ENCODE results near the gene SPCS2. TPM values are rescaled to one million over a fixed set of nuclear protein-coding genes. Genes with fewer than 3 reads are reported as not detected.

Gene SPCS2
- total RNA-seq, 1 donor, result 43.5 TPM

DNA sequence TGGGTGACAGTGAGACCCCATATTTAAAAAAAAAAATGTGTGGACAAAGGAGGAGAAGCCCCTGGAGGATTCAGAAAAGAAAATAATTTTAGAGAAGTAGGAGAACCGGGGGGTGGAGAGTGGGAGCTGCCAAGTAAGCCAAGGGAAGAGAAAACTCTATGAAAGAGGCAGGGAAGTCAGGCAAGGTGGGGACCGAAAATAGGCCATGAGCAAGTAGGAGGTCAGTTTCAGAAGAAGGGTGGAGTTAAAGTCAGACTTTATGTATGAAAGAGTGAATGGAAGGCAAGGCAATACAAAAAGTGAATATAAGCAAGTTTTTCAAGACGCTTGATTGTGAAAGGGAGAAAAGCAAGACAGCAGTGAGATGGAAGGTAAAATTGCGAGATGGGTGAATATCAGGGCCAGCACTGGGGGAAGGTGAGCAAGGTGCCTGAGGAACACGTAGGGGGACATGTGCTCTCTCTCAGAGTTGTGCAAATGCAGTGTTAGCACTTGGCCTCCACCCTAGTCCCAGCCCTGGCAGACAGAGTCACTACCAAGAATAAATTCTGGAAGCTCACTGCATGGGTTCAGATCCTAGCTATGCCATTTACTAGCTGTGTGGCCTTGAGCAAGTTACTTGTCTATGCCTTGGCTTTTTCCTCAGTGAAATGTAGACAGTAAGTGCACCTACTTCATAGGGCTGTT is 6.8 kb upstream of the SPCS2 start:
- DNase-seq (ENCODE audit: low read depth), result no peak
- H3K4me3 ChIP-seq (ENCODE audit: low read depth, low read length), result no peak overlapping the region
- TF ChIP-seq, protein P1, sequence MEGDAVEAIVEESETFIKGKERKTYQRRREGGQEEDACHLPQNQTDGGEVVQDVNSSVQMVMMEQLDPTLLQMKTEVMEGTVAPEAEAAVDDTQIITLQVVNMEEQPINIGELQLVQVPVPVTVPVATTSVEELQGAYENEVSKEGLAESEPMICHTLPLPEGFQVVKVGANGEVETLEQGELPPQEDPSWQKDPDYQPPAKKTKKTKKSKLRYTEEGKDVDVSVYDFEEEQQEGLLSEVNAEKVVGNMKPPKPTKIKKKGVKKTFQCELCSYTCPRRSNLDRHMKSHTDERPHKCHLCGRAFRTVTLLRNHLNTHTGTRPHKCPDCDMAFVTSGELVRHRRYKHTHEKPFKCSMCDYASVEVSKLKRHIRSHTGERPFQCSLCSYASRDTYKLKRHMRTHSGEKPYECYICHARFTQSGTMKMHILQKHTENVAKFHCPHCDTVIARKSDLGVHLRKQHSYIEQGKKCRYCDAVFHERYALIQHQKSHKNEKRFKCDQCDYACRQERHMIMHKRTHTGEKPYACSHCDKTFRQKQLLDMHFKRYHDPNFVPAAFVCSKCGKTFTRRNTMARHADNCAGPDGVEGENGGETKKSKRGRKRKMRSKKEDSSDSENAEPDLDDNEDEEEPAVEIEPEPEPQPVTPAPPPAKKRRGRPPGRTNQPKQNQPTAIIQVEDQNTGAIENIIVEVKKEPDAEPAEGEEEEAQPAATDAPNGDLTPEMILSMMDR (IDR thresholded peaks at IDR 0.05; ENCODE audit: insufficient read depth, low read length), result no peak

DNA sequence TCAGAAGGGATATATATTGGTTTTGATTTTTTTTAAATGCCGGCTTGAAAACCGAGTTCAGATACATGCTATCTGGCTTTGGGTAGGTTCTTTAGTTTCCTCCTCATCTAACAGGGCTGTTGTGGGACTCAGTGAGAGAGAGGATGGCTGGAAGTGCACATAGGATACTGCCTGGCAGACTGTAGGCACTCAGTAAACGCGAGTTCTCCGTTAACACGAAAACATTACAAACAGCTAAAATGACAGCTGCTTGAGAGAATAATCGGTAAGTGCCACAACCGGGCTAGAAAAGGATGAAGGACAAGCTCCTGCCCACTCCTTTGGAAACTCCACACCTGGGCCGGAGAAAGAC is 544 bp upstream of the SPCS2 start:
- H3K4me3 ChIP-seq (ENCODE audit: low read depth, low read length), result peak overlapping the region; percentile 99
- DNase-seq (ENCODE audit: low read depth), result peak; percentile 34
- TF ChIP-seq, protein P1 (IDR thresholded peaks at IDR 0.05; ENCODE audit: insufficient read depth, low read length), result no peak

- peak overlapping the region; percentile 99 for H3K4me3 ChIP-seq (ENCODE audit: low read depth, low read length)
- TF ChIP-seq, protein P1 (IDR thresholded peaks at IDR 0.05; ENCODE audit: insufficient read depth, low read length), result no peak
- peak; percentile 42 for DNase-seq (ENCODE audit: low read depth)
Measured at GRCh38 chr11:74949753-74950137, 679 bp downstream of the SPCS2 start.

DNA sequence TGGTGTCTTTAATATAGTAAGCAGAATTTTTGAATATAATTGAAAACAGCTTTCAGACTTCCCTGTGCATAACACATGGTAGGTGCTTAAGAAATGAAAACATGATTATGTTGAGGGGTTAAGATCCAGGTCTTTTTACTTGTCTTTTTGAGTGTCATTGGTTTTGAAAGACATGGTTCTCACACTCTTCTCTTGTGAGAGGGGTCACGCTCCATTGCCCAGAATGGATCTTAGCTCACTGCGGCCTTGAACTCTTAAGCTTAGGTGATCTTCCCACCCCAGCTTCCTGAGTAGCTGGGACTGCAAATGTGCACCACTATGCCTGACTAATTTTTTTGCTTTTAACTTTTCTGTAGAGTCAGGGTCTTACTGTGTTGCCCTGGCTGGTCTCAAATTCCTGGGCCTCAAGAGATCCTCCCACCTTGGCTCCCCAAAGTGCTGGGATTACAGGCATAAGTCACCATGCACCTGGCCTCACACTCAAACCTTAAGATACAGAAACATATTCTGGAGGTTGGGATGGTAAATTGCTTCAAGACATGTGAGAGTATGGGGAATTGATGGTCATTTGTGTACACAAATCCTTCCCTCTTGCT is 1.4 kb downstream of the SPCS2 start:
- TF ChIP-seq, protein P1 (IDR thresholded peaks at IDR 0.05; ENCODE audit: insufficient read depth, low read length), result no peak
- DNase-seq (ENCODE audit: low read depth), result no peak
- peak overlapping the region; percentile 99 for H3K4me3 ChIP-seq (ENCODE audit: low read depth, low read length)

- no peak for DNase-seq (ENCODE audit: low read depth)
- no peak overlapping the region for H3K4me3 ChIP-seq (ENCODE audit: low read depth, low read length)
- TF ChIP-seq, protein P1 (IDR thresholded peaks at IDR 0.05; ENCODE audit: insufficient read depth, low read length), result no peak
Measured at GRCh38 chr11:74951226-74951625, 2.2 kb downstream of the SPCS2 start.

GRCh38 chr11:74952752-74953151 is 3.7 kb downstream of the SPCS2 start:
- H3K4me3 ChIP-seq (ENCODE audit: low read depth, low read length), result no peak overlapping the region
- TF ChIP-seq, protein P1 (IDR thresholded peaks at IDR 0.05; ENCODE audit: insufficient read depth, low read length), result no peak
- DNase-seq (ENCODE audit: low read depth), result no peak
